Activated T-cell treated with anti-CD3 and anti-CD28 coated beads for 1 hour (primary cell): ENCODE data around the gene MTFR1L.
A peak's percentile ranks its signal among the peaks of the same experiment; 100 is the strongest.

Experiments used
- DNase-seq: peaks from one replicate; pipeline ENCODE4 v3.0.0-alpha.2; 2020; ENCODE audit warnings: low read depth

The MTFR1L gene

DNA sequence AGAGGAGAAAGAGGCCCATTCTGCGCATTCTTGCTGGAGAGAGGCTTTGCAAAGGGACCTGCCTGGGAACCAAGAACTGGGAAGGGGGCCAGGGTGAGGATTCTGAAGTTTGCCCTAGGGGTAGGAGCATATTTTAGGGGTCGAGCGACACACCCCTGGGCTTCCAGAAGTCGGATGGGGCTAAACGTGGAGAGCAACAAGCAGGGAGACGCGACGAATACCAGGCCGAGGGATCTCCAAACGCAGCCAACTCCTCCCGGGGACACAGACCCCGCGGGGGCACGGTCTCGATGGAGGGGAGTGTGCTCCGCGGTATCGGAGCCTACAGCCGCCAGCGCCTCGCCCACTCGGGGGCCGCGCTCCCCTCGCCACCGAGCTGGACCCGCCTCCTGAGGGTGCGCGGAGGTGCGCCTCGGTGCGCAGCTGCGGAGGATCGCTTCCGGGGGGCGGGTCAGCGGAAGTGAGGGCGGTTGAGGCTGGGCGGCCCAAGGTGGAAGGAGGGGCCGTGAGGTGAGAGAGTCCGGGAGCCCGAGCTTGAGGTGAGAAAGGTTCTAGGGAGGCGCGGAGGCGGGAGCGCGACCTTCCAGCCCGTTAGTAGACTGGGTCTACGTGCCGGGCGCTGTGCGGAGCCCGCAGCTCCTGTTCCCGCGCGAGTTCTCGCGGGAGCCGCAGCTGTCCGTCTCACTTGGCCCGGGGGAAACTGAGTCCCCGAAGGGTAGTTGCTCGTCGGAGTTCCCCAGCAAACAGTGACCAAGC, at the start of gene MTFR1L:
MTFR1L (plus strand) TSS at position 464 of the 756 bp plus-strand sequence. CDS start 3,151 bp downstream, outside the sequence.
- DNase-seq = peak; percentile 85

DNA sequence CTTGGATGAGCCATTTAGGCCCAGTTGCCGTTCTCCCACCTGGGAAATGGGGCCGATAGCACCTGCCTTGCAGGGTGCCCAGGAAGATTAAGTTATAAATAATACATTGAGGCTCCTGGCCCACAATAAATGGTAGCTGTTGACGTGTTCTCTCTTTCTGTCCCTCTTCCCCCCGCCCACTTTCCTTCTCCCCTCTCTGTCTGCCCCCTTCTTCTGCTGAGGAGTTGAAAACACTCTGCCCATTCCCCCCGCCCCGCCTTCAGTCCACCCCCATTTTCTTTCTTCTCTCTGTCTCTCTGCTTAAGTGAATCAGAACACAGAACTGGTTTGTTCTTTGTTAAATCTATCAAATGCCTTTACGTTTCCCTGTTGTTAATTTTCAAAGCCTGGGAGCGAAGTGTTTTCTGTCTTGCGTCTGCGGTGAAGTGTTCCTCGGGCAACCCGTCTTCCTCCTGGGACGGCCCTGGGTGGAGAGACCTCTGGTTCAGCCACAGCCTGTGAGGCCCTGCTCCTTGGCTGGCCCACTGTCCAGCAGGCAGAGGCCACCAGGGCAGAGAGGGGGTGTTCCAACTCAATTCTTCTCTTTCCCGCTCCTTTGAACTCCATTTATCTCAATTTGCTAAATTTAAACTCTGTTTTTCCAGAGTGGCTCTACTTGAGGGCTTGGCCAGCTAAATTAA, 49.1 kb upstream of the MTFR1L start:
- no peak for DNase-seq

DNA sequence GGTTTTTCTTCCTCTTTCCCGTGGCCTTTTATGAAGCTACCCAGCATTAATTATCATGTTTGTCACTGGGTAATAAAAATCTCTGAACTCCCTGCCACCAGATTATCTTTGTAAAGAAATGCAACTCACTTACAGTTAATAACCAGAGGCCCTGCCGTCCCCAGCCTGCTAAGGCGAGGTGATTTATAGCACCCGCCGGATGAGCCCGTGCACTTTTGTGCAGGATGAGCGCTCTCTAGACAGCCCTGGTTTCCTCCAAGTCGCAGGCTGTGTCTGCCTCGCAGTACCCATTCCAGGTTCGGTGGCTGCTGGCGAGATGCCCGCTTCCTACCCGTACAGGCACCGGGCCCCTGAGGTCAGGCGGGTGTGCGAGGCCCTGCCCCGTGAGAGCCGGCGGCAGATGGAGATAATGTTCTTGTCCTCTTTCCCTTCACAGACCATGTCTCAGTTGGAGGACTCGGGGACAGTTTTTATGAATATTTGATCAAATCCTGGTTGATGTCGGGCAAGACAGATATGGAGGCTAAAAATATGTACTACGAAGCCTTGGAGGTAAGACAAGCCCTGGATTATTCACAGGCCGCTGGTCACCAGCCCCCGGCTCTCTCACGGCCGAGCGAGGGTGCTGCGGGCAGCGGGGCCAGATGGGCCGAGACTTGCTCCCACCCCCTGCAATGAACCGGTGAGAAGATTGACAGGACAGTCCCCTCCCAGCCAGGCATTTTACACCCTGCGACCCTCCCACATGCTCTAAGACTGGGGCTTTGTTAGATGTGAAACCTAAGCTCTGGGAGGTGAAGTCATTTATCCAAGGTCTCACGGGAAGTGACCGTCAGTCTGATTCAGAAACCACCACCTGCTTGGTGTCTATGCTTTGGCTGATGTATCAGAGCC, 48.3 kb upstream of the MTFR1L start:
- DNase-seq = peak; percentile 50

DNA sequence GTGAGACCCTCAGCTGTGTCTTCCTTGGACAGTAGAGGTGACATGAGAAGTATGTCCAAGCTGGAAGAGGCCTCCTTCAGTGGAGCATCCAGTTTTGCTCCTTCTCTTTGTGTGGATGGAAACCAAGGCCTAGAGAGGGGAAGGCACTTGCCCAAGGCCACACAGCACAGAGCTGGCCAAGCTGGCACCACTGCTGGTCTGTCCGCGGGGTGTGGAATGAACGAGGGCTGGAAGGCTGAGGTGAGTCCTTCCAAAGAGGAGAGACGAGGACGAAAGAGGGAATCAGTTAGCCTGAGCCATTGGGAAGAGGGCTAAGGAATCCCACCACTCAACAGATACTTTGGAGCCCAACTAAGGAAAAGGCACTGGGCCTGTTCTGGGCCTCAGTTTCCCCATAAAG, 47.6 kb upstream of the MTFR1L start:
- no peak for DNase-seq

DNA sequence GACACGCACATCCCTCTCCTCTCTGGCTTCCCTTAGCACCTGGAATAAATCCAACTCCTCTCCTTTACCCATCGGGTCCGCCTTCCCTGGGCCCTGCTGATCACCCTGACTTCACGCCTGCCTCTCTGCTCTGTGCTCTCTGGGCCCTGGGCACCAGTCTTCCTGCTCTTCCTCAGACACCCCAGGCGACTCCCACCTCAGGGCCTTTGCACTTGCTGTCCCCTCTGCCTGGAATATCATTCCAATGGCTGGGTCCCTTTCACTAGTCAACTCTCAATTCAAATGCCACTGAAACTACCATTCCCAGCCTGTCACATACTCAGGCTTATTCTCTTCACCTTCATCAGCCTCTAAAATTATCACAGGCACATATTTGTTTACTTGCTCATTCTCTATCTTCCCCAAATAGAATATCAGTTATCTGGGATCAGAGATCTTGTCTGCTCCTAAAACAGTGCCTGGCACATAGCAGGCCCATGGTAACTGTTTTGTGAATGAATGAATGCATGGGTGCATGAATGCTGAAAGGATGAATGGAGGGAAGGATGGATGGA, 47.0 kb upstream of the MTFR1L start:
- no peak for DNase-seq

DNA sequence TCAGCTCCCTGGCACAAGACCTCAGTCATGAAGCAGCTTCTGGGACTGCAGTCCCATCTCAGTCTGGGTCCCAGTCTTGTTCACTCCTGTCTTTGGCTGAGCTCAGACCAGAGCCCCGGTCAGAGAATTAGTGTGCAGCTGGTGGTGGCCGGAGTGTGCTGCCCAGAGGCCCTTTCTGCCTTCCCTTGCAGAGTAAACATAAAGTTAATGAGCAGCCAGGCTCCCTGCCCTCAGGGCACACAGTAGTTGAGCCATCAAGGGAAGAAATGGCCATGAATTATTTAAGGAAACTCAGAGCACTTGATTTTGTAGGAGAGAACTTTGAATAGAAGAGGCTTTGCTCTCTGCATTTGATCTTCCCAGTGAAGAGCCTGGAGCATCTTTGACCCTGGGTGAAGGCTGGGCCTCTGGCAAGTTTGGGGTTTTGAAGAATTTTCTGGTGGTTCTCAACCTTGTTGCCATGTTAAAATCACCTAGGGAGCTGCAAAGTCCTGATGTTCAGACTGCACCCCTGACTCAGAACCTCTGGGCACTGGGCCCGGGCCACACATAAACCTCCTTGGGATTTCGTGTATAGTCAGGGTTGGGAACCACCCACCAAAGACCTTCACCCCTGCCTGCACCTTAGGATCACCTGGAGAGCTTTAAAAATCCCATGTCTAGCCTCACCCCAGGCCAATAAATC, 46.2 kb upstream of the MTFR1L start:
- no peak for DNase-seq

DNA sequence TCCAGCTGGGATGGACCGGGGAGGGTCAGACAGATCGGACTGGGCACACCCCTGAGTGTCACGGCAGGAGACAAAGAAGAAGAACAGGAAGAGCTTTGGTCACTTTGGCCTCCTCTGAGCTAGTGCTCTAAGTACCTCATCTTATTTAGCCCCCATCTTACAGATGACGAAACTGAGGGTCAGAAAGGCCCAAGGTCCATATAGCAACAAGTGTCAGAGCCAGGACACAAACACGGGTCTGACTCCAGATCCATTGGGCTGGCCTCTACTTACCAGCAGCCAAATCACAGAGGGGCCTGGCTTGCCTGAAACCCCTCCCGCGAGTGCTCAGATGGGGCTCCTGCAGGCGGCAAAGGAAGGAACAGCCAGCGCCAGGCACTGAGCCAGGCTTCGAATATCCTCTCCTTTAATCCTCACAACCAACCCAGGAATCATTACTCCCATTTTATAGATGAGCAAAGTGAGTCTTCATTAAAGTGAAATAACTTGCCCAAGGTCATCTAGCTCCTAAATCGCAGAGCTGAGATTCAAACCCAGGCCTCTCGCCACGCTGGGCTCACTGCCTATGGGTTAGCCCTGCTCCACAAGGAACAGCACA, 45.4 kb upstream of the MTFR1L start:
- DNase-seq = no peak

DNA sequence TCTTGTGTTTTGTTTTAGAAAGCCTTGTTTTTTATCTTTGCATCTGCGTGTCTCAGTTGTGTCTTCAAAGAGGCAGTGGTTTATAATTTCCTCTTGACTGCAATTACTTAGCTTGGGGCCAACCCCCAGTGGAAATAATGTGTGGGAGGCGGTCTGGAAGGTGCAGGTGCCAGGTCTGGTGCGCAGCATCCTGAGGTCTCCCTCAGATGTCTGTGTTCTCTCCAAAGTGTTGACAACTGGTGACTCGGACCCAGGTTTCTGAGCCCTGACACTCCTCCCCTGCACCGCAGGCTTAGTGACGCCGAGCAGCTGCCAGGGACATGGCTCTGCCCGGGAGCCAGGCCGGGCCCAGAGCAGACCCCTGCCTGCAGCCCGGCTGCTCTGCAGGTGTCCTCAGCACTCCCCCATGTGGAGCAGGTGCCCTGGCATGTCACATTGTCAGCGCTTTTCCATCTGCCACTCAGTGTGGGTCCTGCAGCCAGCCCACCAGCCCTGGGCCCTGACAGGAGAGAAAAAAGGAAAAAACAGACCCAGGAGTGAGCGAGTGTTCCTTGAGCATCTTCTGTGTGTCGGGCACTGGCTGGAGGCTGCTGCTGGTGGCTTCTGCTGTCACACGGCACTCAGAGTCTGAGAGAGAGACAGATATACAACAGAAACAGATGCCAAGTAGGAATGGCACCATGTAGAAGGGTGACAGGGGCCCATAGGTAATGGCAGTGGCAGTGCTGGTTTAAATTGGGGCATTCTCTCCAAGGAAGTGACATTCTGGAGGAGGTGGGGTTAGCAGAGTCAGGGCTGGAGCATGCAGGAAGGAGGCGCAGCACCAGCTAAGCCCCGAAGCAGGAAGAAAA, 44.6 kb upstream of the MTFR1L start:
- DNase-seq = peak; percentile 68

DNA sequence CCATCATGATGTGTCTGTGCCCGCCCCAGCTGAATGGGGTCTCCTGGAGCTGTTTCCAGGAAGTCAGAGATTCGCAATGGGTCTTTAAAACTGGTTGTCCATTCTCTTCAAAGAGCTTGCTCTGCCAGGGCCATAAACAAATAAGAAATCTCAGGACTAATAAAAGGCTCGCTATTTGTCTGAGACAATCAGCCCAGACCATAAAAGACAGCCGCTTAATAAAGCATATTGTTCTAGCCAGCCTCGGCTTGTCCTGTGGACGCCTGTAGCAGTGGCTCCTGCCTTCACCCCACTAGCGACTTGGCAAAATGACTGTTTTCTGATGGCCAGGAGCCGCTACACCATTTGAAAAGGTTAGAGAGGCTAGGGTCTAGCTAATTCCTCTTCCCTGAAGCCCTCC, 40.4 kb upstream of the MTFR1L start:
- no peak for DNase-seq

DNA sequence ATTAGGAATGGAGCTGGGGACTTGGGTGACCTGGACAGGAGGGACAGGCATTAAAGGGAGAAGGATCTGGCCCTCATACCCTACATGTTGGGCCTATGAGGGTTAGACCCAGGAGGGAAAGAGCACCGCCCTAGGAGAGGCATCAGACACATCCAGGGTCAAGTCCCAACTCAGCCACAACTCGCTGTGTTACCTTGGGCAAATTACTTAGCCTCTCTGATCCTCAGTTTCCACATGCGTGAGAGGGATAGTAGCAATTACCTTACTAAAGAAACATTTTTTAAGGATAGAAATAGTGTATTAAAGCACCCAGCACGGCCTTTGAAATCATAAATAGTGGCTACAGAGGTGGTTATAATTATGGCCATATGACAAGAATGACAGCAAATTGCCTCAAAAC, 39.9 kb upstream of the MTFR1L start:
- DNase-seq = no peak

DNA sequence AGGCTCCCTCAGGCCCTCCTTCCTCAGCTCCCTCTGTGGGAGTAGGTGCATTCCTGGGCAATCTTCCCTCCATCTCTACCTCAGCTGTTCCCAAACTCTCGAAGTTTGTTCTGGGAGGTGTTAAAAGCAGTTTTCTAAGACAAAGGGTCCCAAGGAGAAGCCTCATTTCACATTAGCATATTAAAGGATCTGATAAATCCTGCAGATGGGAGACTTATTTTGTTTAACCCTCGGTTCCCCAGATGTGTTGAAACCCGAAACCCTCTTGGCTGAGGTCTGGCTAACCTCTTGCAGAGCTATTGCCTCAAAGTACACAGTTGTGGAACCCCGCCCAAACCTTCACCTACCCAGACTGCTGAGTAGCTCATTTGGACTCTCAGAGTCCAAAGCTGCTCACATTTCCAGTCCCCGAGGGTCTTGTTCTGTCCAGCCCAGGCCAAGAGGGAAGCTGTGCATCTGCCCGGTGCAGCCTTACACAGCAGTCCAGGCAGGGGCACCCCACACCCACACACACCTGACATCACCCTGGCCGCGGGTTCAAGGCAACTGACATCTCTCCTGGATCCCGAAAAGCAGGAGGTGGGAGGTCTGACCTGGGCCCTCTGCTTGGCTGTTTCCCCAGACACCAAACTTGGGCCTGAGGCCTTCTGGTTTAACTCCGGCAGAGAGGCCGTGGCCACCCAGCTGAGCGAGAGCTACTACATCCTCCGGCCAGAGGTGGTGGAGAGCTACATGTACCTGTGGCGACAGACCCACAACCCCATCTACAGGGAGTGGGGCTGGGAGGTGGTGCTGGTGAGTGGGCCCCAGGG, 39.2 kb upstream of the MTFR1L start:
- no peak for DNase-seq

DNA sequence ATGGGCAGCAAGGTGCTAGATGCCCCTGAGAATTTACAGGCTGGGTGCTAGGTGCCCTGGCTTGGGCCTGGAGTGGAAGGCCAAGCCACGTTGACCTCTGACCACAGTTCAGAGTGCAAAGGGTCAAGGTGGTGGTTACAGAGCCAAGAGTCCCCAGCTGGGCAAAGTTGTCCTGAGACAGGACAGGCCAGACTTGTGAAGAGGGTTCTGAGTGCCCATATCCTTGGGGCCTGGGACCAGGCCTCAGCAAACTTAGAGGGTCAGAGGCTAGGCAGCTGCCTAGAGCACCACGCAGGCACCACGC, 38.7 kb upstream of the MTFR1L start:
- DNase-seq = no peak

DNA sequence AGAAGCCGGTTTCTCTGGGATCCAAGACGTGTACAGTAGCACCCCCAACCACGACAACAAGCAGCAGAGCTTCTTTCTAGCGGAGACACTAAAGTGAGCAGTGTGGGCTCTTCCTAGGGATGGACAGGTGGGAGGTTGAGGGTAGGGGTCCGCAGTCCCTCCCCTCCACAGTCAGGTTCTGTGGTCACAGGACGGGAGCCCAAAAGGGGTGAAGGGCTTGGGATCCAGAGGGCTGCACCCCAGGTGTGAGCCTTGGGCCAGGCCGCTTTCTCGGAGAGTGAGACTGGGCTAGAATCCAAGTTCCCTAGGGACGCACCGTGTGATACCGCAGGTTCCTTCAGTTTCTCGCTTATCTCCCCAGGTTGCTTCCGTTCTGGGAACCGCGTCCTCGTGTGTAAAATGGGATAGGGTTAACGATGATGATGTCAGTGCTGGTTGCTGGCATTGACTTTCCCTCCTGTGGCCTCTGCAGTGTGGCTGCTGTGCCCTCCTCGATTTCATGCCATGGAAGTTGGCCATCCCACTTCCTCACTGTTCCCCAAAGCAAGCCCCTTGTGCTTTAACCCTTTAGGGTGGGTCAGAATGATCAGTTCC, 37.0 kb upstream of the MTFR1L start:
- no peak for DNase-seq

DNA sequence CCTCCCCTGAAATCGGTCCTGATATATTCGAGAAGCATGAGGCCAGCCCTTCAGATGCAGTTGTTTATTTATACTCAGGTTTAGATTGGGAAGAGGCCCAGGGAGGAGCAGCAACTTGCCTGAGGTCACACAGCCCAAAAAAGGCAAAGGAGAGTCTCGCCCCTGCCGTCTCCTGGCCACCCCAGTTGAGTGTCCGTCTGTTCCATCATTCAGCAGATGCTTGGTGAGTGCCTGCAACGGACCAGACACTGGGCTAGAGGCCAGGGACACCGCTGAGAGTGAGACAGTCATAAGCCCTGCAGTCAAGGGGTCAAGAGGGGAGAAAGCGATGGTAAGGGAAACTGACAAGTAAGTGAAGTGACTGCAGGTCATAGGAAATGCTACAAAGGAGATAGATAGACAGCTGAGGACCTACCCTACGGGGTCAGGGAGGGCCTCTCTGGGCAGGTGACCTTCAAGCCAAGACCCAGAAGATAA, 35.1 kb upstream of the MTFR1L start:
- DNase-seq = no peak

DNA sequence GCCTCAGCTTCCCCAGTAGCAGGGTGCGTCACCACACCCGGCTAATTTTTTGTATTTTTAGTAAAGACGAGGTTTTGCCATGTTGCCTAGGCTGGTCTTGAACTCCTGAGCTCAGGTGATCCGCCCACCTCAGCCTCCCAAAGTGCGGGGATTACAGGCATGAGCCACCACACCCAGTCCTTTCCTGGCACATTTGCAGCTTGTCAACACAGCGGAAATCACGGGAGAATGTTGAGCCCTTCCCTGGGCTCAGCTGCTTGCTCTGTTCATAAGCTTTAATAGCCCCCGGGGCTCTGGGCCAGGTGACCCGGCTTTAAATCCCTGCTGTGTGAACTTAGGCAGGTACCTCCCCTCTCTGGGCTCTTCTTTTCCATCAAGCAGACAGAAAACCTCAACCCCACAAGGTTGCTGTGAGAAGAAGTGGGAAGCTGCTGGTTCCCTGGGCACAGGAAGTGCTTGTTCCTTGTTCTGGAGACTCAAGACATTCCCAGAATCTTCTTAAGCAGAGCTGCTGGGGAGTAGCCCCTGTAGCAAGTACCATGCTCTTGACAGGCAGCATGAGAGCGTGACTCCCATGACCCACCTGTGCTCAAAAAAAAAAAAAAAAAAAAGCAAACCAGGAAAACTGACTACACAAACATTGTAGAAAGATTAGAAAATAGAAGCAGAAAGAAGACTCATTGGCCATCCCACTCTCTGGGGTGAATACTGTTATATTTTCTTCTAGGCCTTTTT, 34.3 kb upstream of the MTFR1L start:
- no peak for DNase-seq

DNA sequence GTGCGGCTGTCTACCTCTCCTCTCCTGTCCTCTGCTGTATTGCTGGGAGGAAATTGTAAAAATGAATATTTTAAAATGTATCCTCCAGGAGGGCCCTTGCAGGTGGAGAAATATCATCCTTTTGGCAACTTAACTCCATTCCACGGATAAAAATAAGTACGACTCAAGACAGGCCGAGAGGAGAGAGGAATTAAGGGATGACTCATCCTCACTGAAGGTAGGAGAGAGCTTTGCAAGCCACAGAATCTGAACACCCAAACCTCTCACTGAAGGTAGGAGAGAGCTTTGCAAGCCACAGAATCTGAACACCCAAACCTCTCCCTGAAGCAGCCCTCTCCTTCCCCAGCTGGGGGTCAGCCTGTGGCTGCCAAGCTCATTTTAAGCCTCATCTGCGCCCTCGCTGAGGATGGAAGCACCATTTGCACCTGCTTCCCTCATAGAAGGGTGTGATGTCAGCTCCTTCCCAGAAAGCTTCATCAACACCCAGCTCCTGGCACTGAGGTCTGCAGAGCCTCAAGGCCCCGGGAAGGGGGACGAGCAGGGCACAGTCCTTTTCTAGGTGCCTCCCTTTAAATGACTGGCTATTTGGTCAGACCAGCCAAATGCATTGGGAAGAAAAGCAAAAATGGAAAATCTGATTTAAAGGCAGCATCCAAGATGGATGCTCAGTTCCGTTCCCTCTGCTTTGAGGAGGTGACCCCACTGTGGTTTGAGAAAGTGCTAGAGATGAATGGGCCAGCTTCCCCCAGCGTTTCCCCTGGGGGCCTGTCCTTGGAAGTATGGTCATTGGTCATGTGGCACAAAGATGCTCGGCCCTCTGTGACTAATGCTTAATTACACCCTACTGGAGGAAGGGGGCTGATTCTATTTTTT, 32.6 kb upstream of the MTFR1L start:
- DNase-seq = no peak

DNA sequence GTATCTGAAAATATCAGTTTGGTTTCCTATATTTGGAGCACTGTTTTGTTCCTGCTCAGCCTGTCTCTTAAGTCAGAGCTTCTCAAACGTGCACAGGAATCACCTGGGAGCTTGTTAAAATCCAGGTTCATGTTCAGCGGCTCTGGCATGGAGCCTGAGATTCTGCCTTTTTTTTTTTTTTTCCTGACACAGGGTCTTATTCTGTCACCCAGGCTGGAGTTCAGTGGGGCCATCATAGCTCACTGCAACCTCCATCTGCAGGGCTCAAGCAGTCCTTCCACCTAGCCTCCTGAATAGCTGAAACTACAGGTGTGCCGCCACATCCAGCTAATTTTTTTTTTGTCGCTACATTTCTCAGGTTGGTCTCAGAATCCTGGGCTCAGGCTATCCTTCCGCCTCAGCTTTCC, 32.0 kb upstream of the MTFR1L start:
- no peak for DNase-seq

DNA sequence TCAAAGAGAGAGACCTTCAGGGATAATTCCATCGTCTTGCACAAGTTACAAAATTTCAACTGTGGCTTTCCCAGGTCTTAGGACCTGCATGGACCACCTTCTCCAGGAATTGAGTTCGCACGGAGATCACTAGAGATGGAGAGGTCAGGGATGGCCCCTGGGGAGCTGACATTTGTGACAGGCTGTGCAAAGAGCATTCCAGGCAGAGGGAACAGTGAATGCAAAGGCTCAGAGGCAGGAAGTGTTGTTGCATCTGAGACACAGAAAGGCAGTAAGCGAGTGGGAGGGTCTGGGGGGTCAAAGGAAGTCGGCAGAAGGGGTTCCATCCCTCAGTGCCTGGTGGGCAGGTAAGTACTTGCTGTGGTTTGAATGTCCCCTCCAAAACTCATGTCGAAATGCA, 29.3 kb upstream of the MTFR1L start:
- DNase-seq = no peak
